Colon (tissue), 2 donors: ENCODE data around the gene HS6ST2.
"Not testable (repeated sequence)": the region's sequence is repeated elsewhere in the genome, so short reads cannot be mapped to it uniquely, and the experiment has no call there.

Experiments used
- FAIRE-seq: peaks from 2 replicates; lab custom pipeline; 2012; peaks lifted over from hg19 to GRCh38; lab: Jason Lieb, UNC
- donor health status: control.
- donor health status: control.

Gene HS6ST2

DNA sequence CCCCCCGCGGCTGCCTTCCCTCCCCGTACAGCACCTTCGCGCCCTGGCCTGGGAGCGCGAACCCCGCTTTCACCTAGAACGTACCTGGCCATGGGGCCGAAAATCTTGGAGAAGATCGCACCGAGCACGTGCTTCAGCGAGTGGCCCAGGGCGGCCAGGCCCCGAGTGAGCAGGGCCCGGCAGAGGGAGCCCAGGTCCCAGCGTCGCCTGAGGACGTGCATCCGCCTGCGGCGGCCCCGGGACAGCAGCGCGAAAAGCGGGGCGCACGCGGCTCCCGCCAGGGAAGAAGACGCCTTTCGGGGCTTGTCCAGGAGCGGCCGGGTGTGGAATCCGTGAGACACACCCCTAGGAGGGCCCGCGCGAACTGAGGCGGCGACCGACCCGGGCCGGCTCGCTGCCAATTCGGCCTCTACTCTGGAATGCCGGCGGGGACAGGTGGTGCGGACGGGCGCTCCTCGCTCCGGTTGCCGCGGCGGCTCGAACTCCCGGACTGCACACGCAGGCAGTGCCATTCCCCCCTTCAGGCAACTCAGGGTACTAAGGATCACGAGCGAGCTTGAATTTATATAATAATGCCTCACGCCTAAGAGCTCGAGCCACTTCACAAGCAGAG is at the start of gene HS6ST2:
Gene HS6ST2, minus strand, starts transcription at position 539 of the 613 bp plus-strand sequence.
- FAIRE-seq = no peak

DNA sequence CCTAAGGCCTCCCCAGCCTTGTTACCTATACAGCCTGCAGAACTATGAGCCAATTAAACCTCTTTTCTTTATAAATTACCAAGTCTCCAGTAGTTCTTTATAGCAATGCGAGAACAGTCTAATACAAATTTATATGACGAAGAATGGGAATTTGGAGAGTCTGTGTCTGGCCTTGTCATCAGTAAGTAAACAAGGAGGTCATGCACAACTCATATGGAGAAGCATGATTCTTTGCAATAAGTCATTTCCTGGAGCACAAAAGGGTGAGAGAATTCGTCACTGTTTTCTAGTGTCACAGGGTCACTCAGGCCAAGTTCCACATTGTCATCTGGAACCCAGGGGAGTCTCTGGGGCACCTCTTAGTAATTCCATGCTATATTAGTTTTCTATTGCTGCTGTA is 49.0 kb upstream of the HS6ST2 start:
- FAIRE-seq = no peak

DNA sequence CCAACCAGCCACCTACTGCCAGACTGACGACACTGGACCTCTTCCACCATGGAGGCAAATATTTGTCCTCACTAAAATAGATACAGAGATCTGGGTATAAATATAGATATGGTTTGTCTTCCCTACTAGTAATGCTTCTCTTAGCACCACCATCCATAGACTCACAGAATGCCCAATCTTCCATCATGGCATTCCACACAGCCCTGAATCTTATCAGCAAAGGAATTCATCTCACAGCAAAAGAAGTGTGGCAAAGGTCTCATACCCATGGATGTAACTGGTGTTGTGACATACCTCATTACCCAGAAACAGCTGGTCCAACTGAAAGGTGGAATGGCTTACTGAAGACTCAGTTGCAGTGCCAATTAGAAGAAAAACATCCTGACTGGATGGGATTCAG is 47.2 kb upstream of the HS6ST2 start:
- FAIRE-seq = no peak

DNA sequence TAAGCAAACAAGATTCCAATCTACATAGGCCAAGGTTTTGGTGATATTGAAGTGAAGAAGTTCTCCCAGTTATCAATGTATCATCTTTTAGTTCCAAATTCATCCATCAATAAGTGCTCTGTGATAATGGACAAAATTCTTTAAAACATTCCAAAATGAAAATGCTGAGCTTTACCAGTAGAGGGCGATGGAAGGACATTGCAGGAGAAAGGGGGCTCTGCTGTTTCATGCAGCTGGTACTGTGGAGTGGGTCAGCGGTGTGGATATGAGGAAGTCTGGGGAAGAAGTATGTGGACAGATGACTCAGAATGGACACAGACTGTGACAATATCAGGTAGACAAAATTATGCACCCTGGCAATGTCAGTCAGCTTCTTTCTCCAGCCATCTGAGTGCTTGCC is 46.6 kb upstream of the HS6ST2 start:
- no peak for FAIRE-seq

DNA sequence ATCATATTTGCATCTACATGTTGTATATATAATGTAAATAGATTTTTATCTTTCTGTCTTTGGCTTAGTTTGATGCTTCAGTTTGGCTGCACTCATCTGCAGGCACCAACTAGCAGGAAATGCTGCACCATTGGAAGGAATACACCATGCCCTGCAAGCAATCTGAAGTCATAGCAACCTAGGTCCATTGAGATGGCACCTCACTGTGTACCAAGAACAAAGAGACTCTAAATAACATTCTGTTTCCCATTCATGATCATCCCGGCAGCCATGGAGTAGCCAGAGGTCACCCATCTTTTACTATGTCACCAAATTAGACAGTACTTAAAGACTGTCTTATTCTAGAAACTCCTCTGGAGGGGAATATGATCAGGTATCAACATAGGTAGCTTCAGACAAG is 40.8 kb upstream of the HS6ST2 start:
- no peak for FAIRE-seq

DNA sequence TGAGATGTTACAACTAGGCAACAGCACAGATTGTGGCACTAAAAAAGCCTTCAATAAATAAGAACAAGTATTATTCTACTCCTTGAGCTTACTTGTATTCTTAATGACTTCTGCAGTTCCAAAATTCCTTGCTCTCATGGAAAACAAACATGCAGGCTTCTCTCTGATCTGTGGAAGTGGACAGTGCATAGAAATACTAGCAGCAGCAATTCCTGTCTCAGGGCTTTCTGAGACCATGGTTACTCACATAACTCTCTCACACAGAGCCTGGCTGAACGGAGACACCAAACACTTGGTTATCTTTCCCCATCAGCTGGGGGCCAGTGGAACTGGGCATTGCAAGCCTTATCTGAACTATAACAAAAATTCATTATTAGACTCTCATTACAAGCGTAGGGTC is 32.4 kb upstream of the HS6ST2 start:
- no peak for FAIRE-seq

DNA sequence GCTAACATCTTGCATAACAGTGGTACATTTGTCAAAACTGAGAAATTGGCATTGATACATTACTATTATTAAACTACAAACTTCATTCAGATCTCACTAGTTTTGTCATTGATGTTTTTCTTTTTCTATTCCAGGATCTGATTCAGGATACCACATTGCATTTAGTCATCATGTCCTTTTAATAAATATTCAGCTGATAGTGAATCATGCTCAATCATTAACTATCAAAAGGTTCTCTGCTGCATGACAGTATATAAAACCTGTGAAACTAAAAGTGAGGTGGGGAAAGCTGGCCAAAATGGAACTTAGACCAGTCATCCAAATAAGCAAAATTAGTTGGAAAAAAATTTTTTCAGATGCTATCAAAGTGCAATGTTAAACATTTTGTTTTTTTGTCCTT is 28.1 kb upstream of the HS6ST2 start:
- no peak for FAIRE-seq

DNA sequence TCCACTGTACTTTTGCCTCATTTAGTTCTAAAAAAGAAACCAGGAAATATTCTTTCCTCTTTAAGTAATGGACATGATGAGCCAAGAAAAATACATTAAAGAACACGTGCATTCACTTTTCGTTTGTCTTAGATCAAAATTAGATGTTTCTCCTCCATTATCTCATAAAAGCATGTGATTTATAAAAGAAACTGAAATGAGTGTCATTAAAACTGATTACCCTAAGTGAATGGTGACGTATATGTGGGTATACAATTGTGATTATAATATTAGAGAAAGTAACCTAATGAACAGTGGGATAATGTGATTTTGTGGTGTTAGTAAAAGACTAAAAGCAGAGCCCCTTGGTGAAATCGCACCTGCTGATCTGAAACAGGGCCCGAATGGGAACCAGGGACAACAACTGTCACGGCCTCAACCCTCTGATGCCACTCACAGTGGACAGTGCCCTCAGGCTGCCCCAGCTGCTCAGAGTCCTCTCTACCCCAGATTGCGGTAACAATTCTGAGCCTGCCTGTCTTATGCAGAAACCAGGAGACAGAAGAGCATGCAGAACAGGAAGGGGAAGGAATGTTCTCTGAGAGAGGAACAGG is 25.7 kb upstream of the HS6ST2 start:
- no peak for FAIRE-seq

DNA sequence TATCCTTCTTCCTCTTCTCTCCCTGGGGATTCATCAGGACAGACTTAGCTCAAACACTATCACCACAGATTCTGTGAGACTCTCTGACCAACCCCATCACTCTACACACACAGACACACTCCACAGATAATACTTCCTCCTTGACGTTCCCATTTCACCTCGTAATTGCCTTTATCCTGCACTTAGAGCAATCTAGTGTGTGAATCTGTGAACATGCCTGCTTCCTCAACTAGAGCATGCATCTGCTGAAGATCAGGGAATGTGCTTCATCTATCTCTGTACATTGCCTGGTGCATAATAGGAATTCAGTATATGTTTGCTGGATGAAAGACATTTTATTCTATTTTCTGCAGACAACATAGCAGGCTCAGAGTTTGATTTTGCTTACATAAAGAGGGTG is 25.1 kb upstream of the HS6ST2 start:
- FAIRE-seq = no peak

DNA sequence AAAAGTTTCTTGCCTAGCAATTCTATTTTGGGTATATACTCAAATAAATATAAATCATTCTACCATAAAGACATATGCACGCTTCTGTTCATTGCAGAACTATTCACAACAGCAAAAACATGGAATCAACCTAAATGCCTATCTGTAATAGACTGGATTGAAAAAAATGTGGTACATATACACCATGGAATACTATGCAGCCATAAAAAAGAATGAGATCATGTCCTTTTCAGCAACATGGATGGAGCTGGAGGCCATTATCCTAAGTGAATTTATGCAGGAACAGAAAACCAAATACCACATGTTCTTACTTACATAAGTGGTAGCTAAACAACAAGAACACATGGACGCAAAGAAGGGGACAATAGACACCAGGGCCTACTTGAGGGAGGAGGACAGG is 21.6 kb upstream of the HS6ST2 start:
- peak; percentile 14 for FAIRE-seq

DNA sequence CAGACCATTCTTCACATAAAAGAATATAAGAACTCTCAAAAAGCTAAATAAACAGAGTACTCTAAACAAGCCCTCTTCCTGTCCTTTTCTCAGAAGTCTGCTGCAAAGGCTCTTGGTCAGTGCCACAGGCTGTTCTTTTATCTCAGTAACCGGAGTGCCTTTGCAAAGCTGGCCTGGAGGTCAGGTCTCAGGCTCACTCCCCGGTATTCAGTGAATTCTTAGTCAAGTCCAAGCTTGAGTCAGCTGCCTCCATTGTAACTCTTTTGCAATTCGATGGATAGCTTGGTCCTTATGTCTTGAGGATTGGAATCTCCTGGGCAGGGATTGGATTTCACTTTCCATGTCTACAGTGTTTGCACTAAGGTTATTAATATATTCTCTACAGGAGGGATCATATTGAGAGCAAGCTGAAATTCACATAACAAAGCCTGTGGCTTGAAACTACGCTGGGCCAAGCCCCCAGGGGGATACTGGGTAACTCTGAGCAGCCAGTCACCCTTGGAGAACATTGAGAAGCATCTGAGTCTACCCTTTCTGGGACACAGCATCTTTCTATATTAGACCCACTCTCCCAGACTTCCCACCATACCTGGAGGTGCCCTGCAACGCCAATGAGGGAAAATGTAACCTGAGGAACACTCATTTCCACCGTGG is 10.0 kb upstream of the HS6ST2 start:
- FAIRE-seq = no peak

DNA sequence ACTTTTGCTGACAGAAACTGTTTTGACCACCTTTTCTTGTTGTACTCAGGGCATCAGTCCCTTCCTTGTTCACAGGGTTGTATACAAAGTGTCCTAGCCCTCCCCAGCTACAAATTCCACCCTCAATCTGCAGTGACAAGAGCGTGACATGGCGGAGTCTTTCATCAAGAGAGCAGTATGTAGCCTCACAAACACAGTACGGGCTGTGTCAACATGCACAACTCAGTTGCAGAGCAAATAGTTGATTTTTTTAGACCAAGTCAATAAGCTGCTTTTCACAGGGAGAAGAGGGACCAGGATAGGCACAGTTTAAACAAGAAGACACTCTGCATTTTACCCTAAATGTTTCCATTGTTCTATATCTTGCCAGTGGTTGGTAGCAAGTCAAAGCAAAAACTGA is 8.6 kb upstream of the HS6ST2 start:
- FAIRE-seq = no peak

DNA sequence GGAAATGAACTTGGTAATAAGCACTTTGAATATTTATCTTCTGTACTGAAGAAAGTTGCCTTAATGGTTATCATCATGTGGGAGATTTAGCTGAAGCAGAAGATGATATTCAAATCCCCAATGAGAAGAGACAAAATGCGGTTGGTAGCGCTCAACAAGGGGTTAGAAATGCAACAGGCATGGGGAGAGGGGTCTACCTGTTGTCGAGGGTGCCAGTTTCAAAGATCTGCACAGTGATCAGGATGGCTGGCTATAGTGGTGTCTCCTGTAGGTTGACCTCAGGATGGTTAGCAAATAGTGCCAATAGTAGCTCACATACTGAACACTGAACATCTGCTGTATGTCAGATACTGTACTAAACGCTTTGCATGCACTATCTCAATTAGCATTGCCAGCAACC is 7.0 kb upstream of the HS6ST2 start:
- FAIRE-seq = no peak

DNA sequence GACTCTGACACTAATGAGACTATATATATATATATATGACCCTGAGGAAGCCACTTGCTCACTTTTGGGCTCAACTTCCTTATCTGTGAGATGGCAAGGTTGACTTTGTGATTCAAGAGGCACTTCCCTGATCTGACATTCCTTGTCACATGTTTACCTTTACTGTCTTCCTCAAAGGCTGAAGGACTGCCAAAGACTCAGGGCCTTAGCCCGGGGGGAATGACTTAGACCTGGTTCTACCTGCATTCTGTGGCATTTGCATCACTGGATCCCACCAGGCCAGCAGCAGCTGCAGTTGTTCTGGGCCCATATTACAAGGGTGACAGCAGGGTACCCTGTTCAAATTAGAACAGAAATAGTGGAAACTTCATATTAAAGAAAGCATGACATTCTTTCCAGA is 3.1 kb upstream of the HS6ST2 start:
- no peak for FAIRE-seq

DNA sequence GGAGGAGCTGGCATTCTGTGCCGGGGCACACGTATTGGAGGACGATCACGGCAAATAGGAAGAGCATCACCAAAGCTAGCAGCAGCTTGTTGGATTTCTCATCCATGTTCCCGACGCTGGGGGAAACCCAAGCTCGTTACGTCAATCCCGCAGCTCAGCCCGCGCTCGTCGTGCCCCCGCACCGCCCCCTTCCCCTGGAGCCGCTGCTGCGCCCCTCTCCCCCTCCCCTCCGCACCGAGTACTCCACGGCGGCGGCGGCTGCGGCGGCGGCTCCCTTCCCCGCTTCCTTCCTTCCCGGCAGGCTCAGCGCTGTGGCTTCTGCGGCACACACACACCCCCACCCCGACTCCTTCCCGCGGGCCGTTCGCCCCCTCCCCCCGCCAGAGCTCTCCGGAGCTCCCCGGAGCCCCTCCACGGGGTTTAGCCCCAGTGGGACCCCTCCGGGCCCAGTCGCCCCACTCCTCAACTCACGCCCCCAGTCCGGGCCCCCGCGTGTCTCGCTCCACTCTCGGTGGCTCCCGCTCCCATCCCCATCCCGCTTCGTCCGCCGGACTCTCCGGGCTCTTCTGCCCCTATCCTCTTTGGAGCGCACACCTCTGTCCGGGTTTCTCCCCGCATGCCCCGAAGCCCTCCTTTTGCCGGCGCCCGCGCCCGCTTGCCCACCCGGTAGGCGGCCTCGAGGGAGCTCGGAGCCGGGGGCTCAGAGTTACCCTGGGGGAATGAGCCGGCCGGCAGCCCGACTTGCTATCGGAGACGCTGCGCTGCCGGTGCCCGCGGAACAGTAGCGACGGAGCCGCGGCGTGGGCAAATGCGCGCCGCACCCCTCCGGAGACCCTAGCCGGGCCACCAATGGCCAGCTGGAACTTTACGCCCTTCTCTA is 978 bp downstream of the HS6ST2 start:
- no peak for FAIRE-seq

DNA sequence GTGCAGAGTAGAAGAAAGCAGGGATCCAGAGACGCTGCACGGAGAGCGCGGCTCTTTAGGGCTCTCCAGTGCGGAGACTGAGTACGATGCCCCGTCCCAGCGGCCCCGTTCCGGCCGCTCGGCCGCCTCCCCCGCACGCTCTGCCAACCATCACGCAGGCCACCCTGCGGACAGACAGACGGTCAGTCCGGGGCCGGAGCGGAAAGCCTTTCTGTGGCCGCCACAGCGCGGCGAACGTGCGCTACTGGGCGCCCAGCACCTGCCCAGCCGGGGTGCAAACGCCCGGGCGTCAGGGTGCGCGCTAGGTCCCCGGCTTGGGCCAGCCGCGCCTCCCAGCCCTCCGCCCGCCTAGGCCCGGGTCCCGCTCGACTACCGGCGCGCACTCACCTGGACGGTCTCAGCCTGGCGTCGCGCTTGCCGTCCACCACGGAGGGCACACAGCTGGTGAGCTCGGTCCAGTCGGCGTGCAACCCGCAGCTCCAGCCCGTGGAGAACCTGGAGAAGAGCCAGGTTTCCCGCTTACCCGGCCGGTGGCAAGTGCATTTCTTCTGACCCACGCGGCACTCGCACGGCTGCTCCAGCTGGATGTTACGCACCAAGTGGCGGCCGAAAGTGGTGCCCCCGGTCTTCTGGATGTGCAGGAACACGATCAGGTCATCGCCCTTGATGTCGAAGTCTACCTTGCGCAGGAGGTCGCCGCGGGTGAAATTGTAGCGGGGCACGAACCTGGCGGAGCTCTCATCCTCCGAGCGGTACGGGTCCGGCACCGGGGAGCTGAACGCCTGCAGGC is 1.8 kb downstream of the HS6ST2 start:
- no peak for FAIRE-seq

DNA sequence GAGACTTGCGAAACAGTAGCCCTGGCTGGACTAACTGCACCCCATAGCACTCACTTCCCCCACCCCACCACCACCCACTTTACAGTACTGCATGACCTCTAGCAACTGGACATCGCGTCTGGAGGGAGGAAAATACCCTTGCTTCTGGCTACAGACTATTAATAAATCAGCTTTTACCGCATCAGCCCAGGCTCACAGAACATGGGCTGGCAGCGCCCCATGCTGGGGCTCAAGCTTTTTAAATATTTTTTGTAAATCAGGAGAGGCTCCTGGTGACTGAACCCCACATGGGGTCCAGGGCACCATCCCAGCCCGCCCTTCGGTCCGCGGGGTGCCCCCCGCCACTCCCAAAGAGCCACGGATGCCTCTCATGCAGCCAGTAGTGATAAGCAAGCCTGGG is 2.7 kb downstream of the HS6ST2 start:
- FAIRE-seq = no peak

DNA sequence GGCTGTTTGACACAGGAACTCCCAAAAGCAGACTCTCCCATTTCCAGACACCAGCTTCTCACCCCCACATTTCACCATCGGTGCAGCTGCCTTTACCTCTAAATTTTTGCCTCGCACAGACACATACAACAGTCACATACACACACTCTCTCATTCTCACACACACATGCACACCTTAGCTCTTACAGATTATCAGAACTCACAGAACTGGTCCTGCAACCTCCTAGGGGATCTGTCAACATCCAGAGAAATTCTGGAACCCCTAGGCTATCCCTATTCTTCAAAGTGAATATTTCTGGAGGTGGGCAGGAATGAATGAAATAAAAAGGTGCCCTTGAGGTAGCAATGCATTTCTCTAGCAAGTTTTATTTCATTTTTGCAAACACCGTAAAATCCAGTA is 4.1 kb downstream of the HS6ST2 start:
- FAIRE-seq = no peak

DNA sequence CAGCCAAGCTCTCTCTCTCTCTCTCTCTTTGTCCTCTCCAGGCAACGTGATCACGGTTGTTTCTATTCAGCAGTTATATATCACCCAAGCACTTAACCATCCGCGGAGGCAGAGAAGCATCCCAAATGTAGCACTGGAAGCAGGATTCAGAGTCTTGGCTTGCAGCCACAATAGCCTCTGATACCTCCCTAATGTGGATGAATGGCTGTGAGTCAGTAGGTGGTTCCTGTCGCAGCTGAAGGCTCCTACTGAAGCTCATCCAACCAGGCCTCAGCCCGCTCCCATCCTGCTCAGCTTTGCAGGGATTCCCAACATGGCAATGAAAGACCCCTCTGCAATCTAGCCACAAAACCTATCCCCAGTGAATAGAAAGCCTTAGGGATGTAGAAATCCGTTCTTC is 5.1 kb downstream of the HS6ST2 start:
- no peak for FAIRE-seq

DNA sequence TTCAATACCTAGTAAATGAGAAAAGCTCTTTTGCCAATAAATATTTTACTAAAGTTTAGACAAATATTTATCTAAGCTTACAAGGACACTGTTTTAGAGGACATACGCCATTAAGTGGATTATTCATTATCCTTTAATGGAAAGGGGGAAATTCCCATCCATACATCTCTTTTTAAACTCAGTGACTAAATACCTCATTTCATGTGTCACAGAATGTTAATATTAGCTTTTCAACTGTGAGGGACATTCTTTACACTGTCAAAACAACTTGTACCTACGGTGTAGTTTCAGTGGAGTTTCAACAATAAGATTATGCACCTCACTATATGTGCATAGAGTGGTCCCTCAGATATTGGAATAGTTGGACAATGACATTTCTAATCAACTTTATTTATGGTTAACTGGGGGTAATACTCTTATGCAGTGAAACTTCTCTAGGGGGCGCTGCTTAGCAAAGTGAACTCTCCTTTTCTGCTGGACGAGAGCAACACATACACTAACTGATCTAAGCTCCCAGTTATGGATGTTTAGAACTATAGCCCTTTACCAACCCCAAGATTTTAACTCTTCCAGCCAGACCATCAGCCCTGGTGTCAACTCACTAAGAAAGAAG is 9.7 kb downstream of the HS6ST2 start:
- no peak for FAIRE-seq

DNA sequence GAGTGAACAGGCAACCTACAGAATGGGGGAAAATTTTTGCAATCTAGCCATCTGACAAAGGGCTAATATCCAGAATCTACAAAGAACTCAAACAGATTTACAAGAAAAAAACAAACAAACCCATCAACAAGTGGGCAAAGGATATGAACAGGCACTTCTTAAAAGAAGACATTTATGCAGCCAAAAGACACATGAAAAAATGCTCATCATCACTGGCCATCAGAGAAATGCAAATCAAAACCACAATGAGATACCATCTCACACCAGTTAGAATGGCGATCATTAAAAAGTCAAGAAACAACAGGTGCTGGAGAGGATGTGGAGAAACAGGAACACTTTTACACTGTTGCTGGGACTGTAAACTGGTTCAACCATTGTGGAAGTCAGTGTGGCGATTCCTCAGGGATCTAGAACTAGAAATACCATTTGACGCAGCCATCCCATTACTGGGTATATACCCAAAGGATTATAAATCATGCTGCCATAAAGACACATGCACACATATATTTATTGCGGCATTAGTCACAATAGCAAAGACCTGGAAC is 13.3 kb downstream of the HS6ST2 start:
- not testable (repeated sequence) for FAIRE-seq
